Gastroesophageal sphincter (tissue), 3 donors: ENCODE measurements around the gene PRR23E.

ENCODE experiments used
- CTCF ChIP-seq, 4 experiments: fragments of 200-600 bp in 2 of 4; fragments of 450-650 bp in 2 of 4; sonication (generic) in 1 of 4; IDR thresholded peaks; one replicate each; pipeline ENCODE4 v1.5.1; 2017 to 2019; ENCODE audit warnings: antibody characterized with exemption in 4 of 4, mild to moderate bottlenecking in 2 of 4, moderate library complexity in 2 of 4
- POLR2A ChIP-seq, 2 donors: fragments of 450-650 bp; IDR thresholded peaks; one replicate each; pipeline ENCODE4 v1.6.1; 2017; ENCODE audit warnings: antibody characterized with exemption in 2 of 2, mild to moderate bottlenecking in 2 of 2, moderate library complexity in 1 of 2
- POLR2AphosphoS5 ChIP-seq: sonication (generic); formaldehyde crosslinking; IDR thresholded peaks from one replicate; pipeline ENCODE4 v1.6.1; 2017; ENCODE audit warnings: antibody characterized with exemption

GRCh38 chr3:127183931-127184869 lies 8.7 kb upstream of the PRR23E start:
- TF ChIP-seq CTCF (IDR thresholded peaks at IDR 0.05) (no peak), POLR2A (IDR thresholded peaks at IDR 0.05) (no peak), POLR2AphosphoS5 (no peak)
